IPS-18c (cell line): ENCODE data around the gene CD48.
"Not testable (repeated sequence)": the region's sequence is repeated elsewhere in the genome, so short reads cannot be mapped to it uniquely, and the experiment has no call there.

Experiments used
- H3K4me3 ChIP-seq: 2 replicates; pipeline ENCODE4 v1.7.0; 2013; ENCODE audit warnings: low read depth, mild to moderate bottlenecking, low read length, moderate library complexity; ENCODE audit not compliant: insufficient read depth
- H3K9me3 ChIP-seq: one replicate; pipeline ENCODE4 v1.6.1; 2013; ENCODE audit warnings: mild to moderate bottlenecking, low read length, moderate library complexity; ENCODE audit not compliant: control insufficient read depth, insufficient read depth

CD48 gene

DNA sequence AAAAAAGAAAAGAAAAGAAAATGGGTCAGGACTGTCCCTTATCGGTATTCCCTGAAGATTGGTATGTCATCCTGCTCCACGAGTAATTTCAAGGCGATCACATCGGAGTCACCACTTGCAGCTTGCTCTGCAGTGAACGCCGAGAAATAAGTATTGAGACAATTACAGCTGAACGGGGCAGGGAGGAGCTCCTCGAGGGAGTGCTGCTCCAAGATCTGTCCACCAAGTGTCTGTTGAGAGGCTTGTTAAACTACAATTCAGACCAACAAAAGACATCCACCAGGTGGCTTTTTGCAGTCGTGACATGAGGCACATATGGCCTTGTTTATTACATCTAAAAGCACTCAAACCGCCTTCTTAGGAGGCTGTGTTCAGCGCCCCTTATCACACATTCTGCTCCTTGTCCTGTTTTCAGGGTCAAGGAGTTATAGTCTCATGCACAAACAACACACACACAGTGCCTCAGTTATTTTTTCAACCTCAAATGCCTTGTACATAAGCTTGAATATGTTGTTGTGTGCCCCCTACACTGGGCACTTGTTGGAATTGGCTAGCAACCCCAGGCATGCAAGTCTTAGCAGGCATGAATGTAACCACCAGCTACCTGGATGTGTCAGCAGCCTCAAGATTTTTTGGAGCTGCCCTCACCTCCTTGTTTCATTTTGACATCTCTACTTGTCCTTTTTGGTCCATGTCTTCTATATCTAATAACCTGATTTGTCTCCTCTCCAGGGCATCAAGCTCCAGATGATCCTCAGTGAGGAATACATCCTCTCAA, 13.0 kb upstream of the CD48 start:
- H3K9me3 ChIP-seq, result no peaks in the 10 kb centered on the region

DNA sequence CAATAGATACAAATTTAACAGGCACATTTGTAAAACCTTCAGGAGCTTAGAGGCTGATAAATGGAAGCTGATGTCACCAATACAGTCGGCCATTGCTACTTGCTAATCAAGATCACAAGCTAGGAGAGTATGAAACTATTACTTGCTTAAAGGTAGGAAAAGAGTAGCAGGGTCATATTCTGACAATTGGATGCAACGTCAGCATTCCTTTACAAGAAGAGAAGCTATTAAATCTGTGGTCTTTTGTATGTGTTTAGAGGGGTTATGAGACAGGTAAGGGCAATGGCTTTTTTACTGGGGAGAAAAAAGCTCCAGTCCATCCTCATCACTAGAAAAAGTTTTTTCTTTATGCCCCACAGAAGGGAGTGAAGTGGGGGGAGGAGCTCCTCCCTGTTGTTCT, 11.7 kb upstream of the CD48 start:
- no peaks in the 10 kb centered on the region for H3K9me3 ChIP-seq
- H3K4me3 ChIP-seq, result no peak overlapping the region

More for the DNA sequence above, 13.0 kb upstream of the CD48 start:
- H3K4me3 ChIP-seq, result no peak overlapping the region

DNA sequence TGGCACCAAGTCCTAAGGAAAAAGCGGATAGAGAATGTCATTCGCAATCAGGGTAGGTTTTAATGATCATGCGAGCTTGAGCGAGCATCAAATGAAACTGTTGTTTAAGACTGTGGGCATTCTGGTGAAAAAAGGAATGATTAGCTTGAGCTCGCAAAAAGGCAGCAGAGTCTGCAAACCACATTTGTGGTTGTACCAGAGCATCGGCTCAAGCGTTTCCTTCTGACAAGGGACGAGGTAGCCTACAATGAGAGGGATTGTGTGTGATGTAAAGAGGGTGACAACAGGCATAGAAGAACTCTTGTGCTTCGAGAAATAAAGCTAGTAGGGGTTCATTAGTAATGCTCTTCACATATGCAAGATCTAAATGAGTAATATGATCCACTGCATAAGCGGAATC, 11.1 kb upstream of the CD48 start:
- H3K4me3 ChIP-seq, result no peak overlapping the region
- no peaks in the 10 kb centered on the region for H3K9me3 ChIP-seq

DNA sequence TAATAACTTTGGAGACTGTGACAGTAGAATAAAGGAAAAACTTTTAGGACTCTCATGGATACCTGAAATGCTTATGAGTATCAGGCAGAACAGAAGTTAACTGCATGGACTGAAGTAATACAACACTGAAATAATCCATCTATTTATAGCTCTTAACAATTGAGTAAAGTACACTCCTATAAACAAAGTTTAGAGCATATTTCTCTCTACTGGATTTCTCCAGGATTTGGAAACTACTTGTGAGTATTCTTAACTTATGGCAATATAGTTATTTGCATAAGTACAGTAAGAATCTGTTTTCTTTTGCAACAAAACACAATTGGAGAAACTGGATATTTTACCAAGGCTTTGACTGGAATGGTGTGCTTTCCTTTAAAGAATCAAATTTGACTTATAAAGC, 9.9 kb upstream of the CD48 start:
- no peak overlapping the region for H3K4me3 ChIP-seq

DNA sequence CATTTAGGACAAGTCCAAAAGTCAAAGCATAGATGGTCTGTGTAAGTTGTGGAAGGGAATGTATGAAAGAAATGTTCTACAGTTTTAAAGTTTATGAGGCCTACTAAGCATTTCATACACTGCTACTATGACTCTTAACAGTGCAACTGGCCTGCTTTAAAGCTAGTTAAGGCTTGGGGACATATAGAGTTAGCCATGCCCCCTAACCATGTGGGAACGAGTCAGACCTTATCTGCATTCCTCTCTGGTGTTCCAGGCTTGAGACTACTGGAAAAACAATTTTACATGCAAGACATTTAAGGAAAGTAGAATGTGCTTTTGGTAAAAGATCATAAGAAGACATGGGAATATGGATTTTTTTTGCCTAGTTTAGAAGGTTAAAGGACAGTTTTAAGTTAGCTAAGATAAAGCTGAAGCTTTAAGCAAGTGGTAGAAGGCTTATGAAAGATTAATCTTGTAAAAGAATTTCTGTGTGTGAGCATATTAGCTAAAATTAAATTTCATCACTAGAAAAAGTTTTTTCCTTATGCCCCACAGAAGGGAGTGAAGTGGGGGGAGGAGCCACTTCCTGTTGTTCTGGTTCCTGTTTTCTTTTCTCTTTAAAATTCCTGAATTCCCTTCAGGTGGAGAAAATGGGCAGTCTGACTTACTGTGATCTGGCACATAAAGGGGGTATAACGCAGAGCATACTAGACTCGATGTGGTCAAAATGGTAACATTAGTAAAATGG, 8.9 kb upstream of the CD48 start:
- no peak overlapping the region for H3K4me3 ChIP-seq
- no peaks in the 10 kb centered on the region for H3K9me3 ChIP-seq

More for the DNA sequence above, 9.9 kb upstream of the CD48 start:
- H3K9me3 ChIP-seq, result no peaks in the 10 kb centered on the region

DNA sequence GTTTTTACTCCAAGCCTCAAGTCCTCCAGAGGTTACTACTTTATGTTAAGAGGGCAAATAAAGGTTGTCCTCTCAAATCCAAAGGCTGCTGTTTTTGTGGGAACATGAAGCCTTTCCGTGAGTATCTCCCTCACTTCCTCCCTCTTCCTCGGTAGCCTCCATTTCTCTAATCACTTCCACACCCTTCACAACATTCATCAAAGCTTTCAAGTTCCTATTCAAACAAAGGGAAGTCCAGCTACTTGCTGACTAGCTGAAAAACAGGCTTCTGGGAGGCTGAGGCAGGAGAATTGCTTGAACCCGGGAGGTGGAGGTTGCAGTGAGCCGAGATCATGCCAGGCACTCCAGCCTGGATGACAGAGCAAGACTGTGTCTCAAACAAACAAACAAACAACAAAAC, 6.6 kb upstream of the CD48 start:
- Histone ChIP-seq H3K4me3 (no peak overlapping the region), H3K9me3 (no peaks in the 10 kb centered on the region)

DNA sequence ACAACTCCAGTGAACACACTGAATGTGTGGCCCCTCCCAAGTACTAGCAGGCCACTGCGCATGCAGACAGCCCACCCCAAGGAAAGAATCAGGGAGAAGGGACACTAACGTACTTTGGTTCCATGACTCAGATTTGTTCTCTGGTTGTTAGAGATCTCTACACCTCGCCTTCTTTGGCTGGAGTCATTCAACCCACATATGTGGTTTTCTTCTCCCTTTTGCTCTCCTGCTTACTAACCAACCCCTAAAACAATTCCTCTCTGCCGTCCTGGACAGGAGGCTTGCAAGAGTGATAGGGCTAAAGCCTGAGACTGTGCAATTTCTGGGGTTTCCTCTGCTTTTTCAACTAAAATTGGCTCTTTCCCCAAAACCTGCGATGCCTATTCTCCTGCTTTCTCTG, 5.7 kb upstream of the CD48 start:
- Histone ChIP-seq H3K9me3 (peaks cover 2% of the 10 kb centered on the region), H3K4me3 (no peak overlapping the region)

DNA sequence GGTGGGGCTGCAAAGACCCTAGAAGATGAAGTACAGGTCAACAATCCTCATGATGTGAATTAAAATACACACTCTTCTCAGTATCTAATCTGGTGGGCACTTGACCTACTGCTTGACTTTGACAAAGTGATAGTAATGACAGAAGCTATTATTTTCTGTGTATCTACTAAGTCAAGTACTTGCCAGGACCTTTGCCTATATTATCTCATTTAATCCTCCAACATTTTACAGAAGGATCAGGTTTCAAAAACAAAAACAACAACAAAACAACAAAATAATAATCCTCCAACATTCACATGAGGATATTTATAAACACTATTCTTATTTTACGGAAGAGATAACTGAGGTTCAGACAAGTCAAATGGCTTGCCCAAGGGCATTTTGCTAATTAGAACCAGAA, 4.4 kb upstream of the CD48 start:
- Histone ChIP-seq H3K9me3 (peaks cover 2% of the 10 kb centered on the region), H3K4me3 (no peak overlapping the region)

DNA sequence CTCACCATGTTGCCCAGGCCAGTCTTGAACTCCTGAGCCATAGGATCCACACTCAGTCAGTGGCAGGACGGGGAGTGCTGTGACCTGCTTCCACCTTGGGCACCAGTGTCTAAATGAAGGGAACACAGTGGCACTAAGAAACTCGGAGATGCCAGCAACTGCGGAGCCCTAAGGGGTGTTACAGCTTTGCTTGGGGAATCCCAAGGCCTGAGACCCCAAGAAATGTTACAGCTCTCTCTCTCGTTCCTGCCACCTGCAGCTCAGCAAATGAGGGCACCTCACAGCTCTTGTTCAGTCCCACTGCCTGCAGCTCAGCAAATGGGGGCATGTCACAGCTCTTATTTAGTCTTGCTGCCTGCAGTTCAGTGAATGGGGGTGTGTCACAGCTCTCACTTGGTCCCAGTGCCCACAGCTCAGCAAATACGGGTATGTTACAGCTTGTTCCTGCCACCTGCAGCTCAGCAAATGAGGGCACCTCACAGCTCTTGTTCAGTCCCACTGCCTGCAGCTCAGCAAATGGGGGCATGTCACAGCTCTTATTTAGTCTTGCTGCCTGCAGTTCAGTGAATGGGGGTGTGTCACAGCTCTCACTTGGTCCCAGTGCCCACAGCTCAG, 2.5 kb upstream of the CD48 start:
- H3K9me3 ChIP-seq, H3K4me3 ChIP-seq: not testable (repeated sequence)

DNA sequence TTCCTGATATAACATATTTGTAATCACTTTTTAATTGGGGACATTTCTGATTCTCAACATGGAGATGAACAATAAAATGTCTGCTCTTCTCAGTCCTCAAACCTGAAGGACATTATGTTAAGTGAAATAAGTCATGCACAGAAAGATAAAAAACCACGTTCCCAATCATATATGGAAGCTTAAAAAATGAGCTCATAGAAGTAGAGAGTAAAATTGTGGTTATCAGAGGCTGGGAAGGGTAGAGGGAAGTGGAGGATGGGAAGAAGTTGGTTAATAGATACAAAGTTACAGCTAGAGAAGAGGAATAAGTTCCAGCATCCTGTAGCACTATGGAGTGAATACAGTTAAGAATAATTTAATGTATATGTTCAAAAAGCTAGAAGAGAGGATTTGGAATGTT, 1.5 kb upstream of the CD48 start:
- Histone ChIP-seq H3K9me3 (peaks cover 2% of the 10 kb centered on the region), H3K4me3 (no peak overlapping the region)

DNA sequence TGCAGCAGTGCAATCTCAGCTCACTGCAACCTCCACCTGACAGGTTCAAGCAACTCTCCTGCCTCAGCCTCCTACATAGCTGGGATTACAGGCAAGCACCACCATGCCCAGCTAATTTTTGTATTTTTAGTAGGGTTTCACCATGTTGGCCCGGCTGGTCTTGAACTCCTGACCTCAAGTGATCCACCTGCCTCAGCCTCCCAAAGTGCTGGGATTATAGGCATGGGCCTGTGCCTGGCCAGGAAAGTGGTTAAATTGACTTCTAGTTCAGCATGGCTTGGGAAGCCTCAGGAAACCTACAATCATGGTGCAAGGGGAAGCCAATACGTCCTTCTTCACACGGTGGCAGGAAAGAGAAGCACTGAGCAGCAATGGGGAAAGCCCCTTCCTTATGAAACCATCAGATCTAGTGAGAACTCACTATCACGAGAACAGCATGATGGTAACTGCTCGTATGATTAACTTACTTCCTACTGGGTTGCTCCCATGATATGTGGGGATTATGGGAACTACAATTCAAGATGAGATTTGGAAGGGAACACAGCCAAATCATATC, 981 bp upstream of the CD48 start:
- not testable (repeated sequence) for H3K4me3 ChIP-seq, H3K9me3 ChIP-seq

DNA sequence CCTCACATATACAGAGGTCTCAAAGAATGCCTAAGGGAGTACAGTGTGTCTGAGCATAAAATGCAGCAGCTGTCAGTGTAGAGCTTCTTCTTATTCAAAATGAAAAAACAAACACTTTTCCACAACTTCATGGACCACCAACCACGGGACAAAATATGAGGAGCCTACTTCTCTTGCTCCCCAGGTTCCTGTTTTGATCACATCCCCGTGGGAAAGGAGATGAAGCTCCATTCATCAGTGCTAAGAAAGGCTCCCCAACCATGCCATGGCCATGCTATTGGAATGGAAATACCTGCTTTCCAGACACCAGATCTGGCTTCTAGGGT, 383 bp downstream of the CD48 start:
- H3K9me3 ChIP-seq, result peaks cover 2% of the 10 kb centered on the region
- H3K4me3 ChIP-seq, result no peak overlapping the region

DNA sequence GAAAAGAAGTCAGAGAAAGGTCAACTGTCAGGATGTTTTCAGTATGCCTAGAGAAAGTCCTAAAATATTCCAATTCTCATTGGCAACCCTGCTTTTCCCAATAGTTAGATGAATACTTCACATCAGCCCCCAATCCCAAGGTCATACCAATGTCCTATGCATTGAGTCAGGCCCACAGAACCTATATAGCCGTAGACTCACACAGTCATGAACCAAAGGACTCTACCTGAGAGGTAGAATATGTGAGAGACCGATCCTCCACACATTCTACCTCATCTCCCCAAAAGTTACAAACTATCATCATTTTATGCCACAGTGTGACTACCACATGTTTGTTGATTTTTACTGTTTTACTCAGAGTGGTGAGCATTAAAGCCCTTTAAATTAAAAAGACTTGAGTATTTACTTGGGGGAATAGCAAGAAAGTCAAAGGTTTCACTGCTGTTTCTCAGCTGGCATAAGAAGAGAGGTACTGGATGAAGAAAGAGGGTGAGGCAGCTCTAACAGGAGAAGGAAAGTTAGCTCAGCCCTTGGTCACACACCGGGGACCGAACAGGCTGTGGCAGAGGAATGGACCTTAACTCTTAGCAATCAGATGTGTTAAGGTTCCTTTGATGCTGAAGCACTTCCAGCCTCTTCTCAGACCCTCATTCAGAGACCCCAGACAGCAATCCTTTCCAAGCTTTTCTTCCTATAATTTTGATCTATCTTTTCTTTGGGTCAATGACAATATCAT, 937 bp downstream of the CD48 start:
- Histone ChIP-seq H3K9me3 (peaks cover 2% of the 10 kb centered on the region), H3K4me3 (no peak overlapping the region)

DNA sequence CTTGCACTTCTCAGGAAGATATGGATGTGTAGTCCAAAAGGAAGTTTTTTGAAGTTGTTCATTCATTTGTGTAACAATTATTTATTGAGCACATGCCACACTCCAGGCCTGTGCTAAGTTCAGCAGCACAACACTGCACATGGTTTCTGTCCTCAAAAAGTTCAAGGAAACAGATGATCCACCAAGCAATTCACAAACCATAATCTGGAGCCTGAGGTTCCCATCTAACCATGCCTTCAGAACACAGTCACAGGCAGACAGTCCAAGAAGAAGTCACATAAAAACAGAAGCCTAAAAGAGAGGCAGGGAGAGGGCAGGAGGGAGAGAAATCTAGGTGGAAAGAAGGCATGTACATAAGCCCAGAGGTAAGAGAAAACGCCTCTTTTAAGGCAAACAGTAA, 1.9 kb downstream of the CD48 start:
- peaks cover 2% of the 10 kb centered on the region for H3K9me3 ChIP-seq
- H3K4me3 ChIP-seq, result no peak overlapping the region

DNA sequence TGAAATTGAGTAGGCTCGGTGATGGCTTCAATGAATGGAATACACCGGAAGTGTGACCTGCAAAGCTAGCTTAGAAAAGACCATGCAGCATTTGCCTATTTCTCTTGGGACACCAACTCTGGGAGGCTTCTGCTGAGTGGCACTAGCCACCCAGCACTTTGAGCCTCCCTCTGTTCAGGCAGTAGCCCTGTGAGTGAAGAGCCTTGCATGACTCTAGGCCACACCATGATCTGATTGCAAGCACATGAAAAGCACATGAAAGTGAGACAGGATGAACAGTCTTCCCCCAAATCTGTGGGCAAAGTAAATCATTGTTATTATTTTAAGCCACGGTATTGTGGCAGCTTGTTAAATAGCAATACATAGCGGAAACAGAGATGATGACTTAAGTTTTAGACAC, 2.8 kb downstream of the CD48 start:
- no peak overlapping the region for H3K4me3 ChIP-seq
- peaks cover 2% of the 10 kb centered on the region for H3K9me3 ChIP-seq

DNA sequence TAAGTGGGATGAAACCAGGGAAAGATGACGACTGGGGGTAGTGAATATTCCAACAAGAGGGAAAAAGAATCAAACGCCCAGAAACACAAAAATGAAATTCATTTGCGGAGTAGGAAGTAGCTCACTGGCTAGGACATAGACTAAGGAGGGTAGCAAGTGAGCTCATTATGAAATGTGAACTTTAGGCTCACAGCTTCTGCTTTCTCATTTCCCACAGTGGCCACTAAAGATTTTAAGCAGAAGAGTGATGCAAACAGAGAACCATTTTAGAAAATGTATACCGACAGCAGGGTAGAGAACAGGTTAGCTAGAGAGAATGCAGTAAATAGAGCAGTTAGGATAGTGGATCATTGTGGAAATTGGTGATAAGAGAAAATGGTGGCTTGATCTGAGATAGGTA, 3.5 kb downstream of the CD48 start:
- H3K9me3 ChIP-seq, result peaks cover 2% of the 10 kb centered on the region
- no peak overlapping the region for H3K4me3 ChIP-seq

DNA sequence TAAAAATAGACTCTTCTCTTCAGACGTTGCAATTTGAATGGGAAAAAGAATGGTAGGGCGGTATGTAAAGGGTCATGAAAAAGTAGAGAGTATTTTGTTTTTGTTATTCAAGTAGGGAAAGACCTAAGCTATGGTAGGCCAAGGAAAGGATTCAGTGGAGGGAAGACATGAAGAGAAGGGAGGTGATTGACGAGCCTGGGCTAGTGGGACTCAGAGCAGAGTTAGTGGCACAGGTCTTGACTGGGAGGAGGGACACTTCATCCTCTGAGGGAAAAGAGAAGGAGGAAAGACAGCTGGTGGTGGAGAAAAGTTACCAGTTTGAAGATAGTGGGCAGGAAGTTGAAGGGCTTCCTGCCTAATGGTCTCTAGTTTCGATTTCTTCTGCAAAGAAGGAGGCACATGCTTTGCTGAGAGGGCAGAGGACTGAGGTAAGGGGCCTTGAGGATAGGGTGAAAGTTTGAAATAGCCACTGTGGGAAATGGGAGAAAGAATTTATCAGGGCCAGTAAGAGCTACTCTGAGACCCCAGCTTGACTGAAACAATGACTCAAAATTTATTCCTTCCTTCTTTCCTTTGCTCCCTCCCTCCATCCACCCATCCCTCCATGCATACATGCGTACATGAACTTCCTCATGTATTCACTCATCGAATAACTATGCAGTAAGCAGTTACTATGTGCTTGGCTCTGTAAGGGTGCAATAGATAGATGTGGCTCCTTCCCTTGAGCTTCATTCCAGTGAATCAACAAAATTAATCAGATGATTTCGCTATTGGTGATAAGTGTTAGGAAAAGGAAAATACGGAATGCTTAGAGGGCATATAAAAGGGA, 4.2 kb downstream of the CD48 start:
- Histone ChIP-seq H3K4me3 (no peak overlapping the region), H3K9me3 (no peaks in the 10 kb centered on the region)
